ENCODE results near the gene MCF2L.

Gene MCF2L, protein sequence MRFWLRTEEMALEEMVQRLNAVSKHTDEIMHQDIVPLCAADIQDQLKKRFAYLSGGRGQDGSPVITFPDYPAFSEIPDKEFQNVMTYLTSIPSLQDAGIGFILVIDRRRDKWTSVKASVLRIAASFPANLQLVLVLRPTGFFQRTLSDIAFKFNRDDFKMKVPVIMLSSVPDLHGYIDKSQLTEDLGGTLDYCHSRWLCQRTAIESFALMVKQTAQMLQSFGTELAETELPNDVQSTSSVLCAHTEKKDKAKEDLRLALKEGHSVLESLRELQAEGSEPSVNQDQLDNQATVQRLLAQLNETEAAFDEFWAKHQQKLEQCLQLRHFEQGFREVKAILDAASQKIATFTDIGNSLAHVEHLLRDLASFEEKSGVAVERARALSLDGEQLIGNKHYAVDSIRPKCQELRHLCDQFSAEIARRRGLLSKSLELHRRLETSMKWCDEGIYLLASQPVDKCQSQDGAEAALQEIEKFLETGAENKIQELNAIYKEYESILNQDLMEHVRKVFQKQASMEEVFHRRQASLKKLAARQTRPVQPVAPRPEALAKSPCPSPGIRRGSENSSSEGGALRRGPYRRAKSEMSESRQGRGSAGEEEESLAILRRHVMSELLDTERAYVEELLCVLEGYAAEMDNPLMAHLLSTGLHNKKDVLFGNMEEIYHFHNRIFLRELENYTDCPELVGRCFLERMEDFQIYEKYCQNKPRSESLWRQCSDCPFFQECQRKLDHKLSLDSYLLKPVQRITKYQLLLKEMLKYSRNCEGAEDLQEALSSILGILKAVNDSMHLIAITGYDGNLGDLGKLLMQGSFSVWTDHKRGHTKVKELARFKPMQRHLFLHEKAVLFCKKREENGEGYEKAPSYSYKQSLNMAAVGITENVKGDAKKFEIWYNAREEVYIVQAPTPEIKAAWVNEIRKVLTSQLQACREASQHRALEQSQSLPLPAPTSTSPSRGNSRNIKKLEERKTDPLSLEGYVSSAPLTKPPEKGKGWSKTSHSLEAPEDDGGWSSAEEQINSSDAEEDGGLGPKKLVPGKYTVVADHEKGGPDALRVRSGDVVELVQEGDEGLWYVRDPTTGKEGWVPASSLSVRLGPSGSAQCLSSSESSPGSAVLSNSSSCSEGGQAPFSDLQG

DNA sequence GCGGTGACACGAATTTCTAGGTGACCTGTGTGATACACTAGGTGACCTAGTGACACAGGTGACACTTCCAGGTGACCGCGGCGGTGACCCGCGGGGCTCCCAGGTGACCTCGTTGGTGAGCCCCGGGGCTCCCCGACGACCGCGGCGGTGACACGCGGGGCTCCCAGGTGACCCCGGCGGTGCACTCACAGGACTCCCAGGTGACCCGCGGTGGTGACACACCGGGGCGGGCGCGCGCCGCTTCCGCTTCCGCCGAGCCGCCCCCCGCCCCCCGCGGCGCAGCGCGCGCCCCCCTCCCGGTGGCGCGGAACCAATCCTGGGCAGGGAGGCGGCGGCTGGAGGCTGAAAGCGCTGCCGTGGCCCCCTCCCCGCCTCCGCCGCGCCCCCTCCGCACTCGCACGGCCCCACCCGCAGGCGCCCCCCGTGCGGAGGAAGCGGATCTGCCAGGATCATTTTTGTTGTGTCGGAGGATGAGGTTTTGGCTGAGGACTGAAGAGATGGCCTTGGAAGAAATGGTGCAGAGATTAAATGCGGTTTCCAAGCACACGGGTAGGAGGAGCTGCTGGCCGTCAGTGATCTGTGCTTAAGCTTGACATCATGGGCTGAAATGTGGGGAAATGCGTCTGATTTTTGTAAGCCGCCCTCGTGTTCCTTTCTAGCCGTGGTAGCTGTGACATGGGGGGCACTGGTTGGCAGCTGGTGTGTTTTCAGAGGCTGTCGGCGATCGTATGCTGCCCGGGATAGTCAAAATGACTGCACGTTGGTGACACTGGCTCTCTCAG, at the start of gene MCF2L:
MCF2L (plus strand) TSS at position 305 of the 782 bp plus-strand sequence; CDS start at position 471, 166 bp downstream.
- peak; percentile 85 for DNase-seq (ENCODE audit: low spot score)

DNA sequence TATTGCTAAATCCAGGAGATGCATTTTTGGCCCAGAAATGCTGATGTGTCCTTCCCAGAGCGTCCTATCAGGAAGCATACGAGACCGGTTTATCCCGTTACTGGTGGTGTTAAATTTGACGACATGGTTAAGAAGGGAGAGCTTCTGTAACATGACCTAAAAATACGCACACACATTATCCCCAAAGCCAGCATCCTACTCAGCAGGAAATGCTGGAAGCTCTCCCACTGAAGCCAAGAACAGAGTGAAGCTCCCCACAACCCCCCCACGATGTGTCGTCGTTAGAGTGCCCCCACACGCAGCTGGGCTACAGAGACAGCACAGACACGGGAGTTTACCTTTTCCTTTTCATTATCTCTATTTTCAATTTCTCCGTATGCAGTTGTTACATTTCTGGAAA, 45.1 kb upstream of the MCF2L start:
- DNase-seq (ENCODE audit: low spot score): no peak

DNA sequence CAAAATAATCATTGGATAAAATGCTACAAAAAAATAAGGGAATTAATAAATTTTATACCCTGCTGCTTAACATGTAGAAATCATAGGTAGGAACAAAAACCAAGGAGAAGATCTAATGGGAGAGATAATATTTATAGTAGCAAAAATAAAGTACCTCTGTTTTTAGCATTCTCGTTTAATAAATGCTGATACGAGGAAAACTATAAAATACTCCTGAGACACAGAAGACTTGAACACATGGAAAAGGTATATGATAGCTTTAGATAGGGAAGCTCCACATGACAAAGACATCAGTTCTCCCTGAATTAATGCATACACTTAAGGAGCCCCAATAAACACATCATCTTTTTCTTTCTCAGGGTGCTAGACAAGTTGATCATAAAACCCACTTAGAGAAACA, 44.6 kb upstream of the MCF2L start:
- no peak for DNase-seq (ENCODE audit: low spot score)

DNA sequence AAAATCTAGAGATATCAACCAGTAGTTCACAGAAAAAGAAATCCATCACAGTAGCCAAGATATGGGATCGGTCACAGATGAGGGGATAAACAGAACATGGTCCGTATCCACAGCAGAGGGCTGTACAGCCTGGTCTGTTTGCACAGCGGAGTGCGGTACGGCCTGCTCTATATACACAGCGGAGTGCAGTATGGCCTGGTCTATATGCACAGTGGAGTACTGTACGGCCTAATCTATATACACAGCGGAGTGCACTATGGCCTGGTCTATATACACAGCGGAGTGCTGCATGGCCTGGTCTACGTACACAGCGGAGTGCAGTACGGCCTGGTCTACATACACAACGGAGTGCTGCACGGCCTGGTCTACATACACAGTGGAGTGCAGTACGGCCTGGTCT, 43.0 kb upstream of the MCF2L start:
- no peak for DNase-seq (ENCODE audit: low spot score)

DNA sequence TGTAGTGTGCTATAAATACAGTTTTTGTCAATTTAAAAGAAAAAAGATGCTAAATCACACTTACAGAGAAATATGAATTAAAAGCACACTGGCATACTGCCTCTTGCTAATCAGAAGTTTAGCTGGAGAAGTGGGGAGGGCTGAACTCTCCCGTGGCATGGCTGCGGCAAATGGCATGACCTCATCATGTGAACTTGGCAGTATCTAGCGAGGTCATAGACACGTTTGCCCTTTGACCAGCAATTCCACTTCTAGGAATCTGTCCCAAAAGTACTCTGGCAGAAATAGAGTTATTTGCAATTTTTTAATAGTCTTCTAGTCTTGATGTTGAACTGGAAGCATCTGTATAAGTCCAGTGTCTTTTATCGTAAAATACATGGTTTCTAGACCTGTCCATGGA, 42.0 kb upstream of the MCF2L start:
- DNase-seq (ENCODE audit: low spot score): no peak

DNA sequence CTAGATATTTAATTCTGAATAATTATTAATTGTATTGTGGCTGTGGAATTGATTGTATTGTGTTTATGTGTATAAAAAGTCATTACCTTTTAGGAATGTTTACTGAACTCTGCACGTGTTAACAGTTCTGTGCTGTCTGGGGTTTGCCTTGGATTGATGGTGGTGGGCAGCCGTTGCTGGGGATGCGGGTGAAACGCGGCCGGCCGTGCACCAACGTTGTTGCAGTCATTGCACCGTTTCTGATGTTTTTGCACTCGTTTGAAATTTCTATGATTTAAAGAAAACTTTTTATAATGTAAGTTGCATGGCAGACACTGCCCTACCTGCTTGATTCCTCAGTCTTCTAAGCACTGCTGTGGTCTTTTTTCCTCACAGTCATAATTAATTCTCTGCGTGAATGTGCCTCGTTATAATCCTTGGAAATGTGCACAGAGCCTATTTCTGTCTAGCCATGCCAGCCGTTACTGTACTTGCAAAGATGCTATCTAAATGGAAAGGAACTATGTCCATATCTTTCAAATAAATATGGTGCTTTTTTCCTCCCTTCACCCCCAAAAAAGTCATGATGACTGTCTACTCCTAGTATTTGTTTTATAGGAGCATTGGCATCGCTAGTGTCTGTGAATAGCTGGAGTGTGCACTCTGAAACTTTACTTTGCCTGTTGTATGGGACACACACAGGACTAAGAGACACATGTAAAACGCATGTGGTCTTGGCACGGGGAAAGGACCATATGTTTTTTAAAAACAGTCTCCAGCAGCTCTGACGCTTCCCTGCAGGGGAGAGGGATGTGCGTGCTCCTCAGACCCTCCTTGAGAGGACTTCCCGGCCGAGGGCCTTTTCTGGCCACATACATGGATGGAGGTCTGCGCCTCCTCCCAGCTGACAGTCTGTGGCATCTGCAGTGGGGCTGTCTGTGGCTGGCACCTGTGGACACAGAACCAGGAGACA, 40.7 kb upstream of the MCF2L start:
- no peak for DNase-seq (ENCODE audit: low spot score)

DNA sequence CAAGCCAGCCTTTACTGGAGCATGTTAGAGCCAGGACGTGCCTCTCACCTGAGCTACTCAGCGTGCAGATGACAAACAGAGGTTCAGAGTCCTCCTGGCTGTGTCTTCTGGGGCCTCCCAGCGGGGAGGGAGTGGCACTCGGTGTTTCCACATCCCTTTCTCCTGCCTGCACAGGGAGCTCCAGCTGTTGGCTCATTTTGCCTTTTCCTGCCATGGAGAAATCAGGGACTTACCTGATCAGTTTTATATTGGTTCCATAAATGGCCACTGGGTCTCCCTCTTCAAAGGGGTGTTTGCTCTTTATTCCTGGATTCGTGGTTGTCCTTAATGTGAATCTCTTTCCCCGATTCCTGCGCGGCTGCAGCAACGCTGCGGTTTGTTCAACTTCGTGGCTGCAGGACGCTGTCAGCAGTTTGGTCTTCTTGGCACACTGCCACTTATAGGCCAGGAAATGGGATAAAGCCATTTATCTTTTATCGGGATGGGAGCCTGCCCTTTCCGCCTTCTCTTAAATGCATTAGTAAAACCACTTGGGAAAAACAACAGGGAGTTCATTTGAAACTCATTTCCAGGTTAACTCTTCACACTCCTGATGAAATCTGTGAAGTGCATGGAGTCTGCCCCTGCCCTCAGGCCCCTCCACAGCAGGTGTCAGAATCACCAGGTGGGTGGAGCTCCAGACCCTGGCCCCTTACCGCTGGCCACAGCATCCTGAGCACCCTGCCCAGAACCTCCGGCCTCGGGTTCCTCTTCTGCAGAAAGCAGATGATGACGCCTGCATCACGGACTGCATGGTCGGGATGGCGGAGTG, 39.8 kb upstream of the MCF2L start:
- DNase-seq (ENCODE audit: low spot score): no peak

DNA sequence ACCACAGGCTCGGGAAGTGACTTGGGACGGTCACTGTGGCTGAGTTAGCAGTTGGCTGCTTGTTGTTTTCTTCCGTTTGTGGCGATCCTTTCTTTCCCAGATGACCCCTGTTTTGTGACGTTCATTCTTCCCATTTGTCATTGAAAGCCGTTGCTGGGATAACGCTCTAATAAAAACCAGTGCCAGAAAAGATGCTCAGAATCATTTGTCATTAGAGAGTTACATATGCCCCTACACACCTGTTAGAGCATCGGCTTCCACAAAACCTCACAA, 39.3 kb upstream of the MCF2L start:
- no peak for DNase-seq (ENCODE audit: low spot score)

DNA sequence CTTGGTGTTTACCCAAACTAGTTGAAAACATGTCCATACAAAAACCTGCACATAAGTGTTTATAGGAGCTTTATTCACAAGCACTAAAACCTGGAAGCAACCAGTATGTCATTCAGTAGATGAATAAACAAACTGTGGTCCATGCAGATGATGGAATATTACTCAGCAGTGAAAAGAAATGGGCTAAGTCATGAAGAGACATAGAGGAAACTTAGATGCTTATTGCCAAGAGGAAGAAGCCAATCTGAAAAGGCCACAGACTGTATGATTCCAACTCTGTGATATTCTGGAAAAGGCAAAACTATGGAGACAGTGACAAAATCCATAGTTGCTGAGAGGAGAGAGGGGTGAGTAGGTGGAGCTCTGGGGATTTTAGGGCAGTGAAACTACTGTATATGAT, 38.8 kb upstream of the MCF2L start:
- DNase-seq (ENCODE audit: low spot score): no peak

DNA sequence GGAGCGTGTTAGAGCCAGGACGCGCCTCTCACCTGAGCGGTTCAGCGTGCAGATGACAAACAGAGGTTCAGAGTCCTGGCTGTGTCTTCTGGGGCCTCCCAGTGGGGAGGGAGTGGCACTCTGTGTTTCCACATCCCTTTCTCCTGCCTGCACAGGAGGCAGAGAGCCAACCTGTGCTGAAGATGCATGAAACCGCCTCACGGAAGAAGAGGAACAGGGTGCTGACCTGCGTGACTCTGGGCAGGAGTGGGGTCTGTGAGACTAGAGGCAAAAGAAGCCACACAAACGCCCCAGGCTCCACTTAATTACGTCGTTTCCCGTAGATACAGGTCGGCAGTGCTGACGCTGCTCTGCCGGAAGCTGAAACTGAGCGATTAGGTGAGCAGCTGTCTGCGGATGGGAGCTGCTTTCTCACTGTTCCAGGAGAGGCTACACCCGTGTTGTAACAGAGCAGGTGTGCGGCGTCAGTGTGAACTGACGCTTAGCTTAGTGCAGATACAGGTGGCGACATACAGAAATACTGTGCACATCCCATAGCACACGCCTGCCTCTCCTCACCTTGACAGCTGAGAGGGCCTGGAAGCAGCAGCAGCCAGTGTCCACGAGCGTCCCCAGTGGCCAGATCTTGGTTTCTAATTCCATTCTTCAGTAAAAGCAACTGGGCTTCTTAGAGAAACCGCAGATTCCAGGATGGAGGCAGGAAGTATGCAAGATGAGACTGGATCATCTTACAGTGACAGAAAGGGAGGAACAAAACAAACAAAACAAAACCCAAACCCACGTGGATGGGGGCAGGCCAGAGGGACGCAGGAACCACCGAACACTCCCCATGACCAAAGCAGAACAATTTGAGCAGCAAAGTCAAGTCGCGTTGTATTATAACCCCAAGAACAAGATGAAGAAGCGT, 37.7 kb upstream of the MCF2L start:
- DNase-seq (ENCODE audit: low spot score): peak; percentile 88

DNA sequence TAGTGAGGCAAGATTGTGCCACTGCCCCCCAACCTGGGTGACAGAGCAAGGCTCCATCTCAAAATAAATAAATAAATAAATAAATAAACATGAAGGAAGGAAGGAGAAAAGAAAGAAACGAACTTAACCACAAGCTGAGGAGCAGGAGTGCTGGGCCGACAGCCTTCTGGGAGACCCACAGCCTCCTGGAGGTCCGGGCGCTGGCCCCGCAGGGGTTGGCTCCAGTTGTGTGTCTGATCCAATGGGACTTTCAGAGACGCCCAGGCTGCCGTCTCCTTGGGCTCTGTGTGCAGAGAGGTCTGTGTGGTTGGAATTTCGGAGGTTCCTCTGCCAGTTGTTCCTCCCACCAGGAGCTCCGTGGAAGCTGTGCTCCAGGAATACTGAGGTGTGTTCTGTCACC, 36.0 kb upstream of the MCF2L start:
- no peak for DNase-seq (ENCODE audit: low spot score)

DNA sequence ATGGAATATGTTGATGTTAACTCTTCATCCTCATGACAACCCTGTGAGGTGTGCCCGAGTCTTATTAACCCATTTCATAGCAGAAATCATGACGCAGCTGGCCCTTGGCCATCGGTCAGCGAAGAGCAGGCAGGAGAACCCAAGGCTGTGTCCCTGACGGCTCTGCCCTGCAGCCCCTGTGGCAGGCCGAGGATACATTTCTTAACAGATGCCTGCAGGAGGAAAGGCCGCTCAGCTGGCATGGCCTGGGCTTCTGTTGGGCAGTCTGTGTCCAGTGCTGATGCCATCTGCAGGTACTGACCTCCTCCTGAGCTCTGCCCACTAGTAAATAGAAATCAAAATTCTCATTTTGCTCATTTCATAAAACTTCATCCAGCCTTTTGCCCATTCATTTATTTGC, 35.4 kb upstream of the MCF2L start:
- DNase-seq (ENCODE audit: low spot score): peak; percentile 87

DNA sequence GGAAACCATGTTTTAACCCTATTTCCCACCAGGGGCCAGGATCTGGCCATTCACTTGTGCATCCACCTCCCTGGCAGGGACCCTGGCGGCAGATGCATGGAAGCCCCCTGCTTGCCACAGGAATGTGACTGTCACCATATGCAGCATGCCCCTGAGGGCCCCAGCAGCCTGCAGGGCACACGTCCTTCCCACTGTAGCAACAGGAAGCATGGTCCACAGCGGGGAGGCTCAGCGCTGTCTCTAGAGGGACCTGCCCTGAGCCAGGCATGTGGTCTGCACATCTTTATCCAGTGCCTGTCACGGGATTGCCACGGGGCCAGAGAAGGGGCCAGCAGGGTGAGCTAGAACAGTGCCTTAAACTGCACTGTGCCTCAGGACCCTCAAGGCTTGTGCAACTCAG, 34.9 kb upstream of the MCF2L start:
- no peak for DNase-seq (ENCODE audit: low spot score)

DNA sequence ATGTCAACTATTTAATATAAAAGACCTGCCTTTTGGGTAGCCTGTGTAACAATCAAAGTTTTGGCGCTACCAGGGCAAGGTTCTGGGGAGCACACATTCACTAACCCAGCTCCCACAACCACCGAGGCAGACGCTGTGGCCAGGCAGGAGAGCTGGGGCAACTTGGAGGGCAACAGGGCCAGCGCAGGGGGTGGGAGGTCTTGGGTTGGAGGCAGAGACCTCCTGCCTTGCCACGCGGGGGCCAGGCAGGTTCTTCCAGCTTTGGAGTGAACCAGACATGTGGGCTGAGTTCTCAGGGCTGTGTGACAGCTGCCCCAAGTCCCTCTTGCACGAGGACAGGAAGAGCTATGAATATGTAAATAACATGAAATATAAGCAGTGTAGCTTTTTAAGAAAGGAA, 30.3 kb upstream of the MCF2L start:
- no peak for DNase-seq (ENCODE audit: low spot score)

DNA sequence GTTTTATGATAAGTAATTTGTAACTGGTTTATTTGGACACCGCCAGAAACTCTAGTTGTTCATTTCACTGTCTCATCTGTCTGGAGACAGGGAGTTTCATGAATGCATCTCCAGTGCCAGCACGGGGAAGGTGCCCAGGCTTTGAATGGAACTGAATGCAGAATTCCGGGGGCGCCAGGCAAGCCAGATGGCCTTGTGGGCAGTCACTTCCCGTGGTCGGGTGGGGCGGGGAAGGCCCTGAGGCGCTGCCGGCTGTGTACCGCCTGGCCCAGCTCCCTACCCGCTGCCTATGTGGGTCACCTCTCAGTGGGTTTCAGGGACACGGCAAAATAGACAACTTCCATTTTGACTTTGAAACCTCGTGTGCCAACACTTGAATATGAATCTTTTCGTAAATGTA, 28.8 kb upstream of the MCF2L start:
- peak; percentile 98 for DNase-seq (ENCODE audit: low spot score)

DNA sequence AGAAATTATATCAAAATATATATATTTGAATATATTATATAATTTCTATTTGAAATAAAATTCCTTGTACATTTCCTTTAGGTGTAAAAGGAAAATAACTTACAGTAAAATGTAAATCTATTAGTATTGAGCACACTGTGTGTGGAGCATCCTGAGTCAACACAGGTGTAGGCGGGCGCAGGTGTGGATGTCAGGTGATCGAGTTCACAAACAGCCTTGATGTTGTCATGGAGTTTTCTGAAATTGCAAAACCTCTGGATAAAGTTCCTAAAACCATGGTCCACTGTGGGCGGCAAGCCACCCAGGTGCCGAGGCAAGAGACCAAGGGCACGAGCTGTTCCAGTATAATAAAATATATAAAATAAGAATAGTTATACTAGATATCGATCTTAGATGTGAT, 27.7 kb upstream of the MCF2L start:
- DNase-seq (ENCODE audit: low spot score): no peak

DNA sequence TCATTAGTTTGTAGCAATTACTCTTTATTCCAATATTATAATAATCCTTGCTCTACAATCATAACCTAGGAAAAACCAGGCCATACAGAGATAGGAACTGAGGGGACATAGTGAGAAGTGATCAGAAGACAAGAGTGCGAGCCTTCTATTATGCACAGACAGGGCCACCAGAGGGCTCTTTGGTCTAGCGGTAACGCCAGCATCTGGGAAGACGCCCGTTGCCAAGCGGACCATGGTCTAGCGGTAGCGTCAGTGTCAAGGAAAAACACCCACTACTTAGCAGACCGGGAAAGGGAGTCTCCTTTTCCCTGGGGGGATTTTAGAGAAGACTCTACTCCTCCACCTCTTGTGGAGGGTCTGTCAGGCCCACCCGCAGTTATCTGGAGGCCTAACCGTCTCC, 27.2 kb upstream of the MCF2L start:
- DNase-seq (ENCODE audit: low spot score): peak; percentile 73

DNA sequence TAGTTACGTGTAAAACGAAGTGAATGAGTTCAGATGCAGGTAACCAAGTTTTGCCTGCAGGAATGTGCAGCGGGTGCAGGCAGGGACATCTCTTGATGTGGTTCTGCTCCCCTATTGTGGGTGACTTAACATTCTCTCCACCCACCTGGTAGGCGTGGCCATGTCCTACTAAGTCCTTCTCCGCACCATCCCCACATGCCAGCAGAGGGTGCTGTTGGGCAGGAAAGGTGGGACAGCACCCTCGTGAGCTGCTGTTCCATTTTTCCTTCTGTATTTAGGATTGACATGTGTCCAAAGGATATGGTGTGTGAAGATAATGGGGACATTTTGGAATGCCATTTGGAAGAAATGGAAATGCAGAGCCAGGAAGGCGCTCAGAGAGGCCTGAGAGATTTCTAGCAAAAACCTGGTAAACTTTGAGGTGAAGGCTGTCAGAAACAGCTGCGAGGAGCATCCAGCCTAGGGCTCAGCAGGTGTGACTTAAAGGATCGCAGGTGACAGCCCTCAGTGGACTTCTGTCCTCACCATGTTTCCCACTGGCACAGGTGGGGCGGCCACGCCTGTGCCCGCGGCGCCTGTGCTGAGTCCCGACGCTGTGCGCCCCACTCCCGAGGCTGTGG, 26.2 kb upstream of the MCF2L start:
- DNase-seq (ENCODE audit: low spot score): peak; percentile 99
